HG03159 (cell line): ENCODE measurements around the gene PTH2R.

Source experiments
- ATAC-seq: cut with Tn5 transposase; IDR thresholded peaks from one replicate; pipeline ENCODE4 v1.9.1; 2021; ENCODE audit warnings: mild to moderate bottlenecking, moderate library complexity; ENCODE audit not compliant: unreplicated experiment

PTH2R gene

GRCh38 chr2:208541989-208542464 lies 135.4 kb downstream of the PTH2R start:
- no peak for ATAC-seq

GRCh38 chr2:208542465-208543041 lies 136.0 kb downstream of the PTH2R start:
- no peak for ATAC-seq
